GM19240 (cell line): Measurements from ENCODE around the gene CD74.

ENCODE experiments used
- DNase-seq: peaks from one replicate; pipeline ENCODE4 v3.0.0; 2011; ENCODE audit warnings: low spot score; ENCODE audit not compliant: insufficient read length

The CD74 gene

GRCh38 chr5:150410524-150411244, 2.0 kb downstream of the CD74 start:
- DNase-seq = no peak

- DNase-seq = no peak
Observed at GRCh38 chr5:150409638-150410523, 2.8 kb downstream of the CD74 start.

GRCh38 chr5:150408231-150408943, 4.3 kb downstream of the CD74 start:
- no peak for DNase-seq

- DNase-seq = no peak
Observed at GRCh38 chr5:150407096-150407720, 5.5 kb downstream of the CD74 start.

- DNase-seq = no peak
Observed at GRCh38 chr5:150406723-150407095, 6.0 kb downstream of the CD74 start.

- DNase-seq = no peak
Observed at GRCh38 chr5:150406103-150406722, 6.5 kb downstream of the CD74 start.

- DNase-seq = no peak
Observed at GRCh38 chr5:150404941-150405816, 7.5 kb downstream of the CD74 start.

- DNase-seq = no peak
Observed at GRCh38 chr5:150404535-150404934, 8.2 kb downstream of the CD74 start.

- no peak for DNase-seq
Observed at GRCh38 chr5:150404121-150404520, 8.6 kb downstream of the CD74 start.

- no peak for DNase-seq
Observed at GRCh38 chr5:150402901-150403342, 9.8 kb downstream of the CD74 start.

- DNase-seq = no peak
Observed at GRCh38 chr5:150402229-150402773, 10.4 kb downstream of the CD74 start.

GRCh38 chr5:150401376-150402228, 11.1 kb downstream of the CD74 start:
- DNase-seq = no peak

GRCh38 chr5:150401076-150401375, 11.7 kb downstream of the CD74 start:
- no peak for DNase-seq

GRCh38 chr5:150400316-150401075, 12.2 kb downstream of the CD74 start:
- no peak for DNase-seq

GRCh38 chr5:150399524-150400211, 13.0 kb downstream of the CD74 start:
- no peak for DNase-seq

- peak; percentile 83 for DNase-seq
Observed at GRCh38 chr5:150398722-150399523, 13.8 kb downstream of the CD74 start.
